Measurements from ENCODE around the gene NME9.

The NME9 gene

DNA sequence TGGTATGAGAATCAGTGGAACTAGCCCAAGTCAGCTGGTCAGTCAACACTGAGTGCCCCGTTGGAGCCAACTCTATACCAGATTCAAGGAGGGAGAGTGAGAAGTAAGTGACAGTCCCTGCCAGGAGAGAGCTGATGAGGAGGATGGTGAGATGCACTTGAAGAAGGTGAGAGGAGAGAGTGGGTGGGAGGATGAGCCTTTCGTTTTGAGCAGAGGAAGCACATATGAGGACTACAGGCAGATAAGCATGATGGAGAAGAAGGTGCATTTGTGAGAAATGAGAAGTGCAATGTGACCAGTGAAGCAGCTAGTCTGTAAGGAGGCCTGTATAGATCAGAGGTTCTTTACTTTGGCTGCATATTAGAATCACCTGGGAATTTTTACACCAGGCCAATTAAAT lies 40.4 kb downstream of the NME9 start:
- DNase-seq (ENCODE audit: low read depth) = no peak
- TF ChIP-seq, protein P1, sequence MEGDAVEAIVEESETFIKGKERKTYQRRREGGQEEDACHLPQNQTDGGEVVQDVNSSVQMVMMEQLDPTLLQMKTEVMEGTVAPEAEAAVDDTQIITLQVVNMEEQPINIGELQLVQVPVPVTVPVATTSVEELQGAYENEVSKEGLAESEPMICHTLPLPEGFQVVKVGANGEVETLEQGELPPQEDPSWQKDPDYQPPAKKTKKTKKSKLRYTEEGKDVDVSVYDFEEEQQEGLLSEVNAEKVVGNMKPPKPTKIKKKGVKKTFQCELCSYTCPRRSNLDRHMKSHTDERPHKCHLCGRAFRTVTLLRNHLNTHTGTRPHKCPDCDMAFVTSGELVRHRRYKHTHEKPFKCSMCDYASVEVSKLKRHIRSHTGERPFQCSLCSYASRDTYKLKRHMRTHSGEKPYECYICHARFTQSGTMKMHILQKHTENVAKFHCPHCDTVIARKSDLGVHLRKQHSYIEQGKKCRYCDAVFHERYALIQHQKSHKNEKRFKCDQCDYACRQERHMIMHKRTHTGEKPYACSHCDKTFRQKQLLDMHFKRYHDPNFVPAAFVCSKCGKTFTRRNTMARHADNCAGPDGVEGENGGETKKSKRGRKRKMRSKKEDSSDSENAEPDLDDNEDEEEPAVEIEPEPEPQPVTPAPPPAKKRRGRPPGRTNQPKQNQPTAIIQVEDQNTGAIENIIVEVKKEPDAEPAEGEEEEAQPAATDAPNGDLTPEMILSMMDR (IDR thresholded peaks at IDR 0.05; ENCODE audit: insufficient read depth, low read depth, low read length, missing control alignments) = no peak
- no peak overlapping the region for H3K4me3 ChIP-seq (ENCODE audit: low read length)

DNA sequence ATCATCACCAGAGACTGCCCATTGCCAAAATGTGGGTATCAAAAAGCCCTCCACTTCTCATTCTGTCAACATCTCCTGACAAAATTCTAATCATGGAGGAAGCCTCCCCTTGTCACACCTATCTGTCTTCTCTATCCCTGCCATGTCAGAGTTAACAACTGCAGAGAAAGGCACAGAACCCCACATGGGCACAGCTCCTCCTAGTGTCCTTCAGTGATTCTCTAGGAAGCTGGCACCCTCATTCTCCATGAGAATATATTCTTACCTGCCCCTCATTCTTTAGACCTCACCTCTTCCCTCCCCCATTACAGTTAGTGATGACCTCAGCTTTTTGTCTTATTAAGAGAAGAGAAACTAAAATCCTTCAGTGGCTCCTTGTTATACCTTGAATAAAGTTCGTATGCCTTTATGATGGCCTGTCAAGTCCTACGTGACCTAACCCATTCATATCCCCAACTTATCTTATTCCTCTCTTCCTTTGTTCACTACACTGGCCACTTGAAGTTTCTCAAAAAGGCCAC lies 44.6 kb downstream of the NME9 start:
- TF ChIP-seq, protein P1 (IDR thresholded peaks at IDR 0.05; ENCODE audit: insufficient read depth, low read depth, low read length, missing control alignments) = peak; percentile 21
- no peak overlapping the region for H3K4me3 ChIP-seq (ENCODE audit: low read length)
- peak; percentile 14 for DNase-seq (ENCODE audit: low read depth)

DNA sequence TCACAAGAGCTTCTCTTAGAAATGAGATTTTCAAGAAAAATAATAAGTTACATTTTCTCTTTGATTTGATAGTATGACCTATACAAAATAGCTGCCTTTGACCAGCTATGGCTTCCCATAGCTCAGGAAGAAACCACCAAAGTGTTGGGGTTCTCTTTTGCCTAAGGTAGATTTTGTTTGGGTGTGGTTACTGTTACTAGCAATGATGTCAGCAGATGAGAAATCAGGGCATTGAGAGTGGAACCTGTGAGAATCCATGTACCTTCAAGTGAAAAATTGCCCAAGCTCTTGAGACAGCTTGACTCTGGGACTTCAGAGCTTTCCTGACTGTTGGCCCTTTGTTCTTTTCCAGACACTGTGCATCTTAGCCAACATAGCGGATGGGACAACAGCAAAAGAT lies 45.6 kb downstream of the NME9 start:
- H3K4me3 ChIP-seq (ENCODE audit: low read length) = no peak overlapping the region
- TF ChIP-seq, protein P1 (IDR thresholded peaks at IDR 0.05; ENCODE audit: insufficient read depth, low read depth, low read length, missing control alignments) = no peak
- peak; percentile 83 for DNase-seq (ENCODE audit: low read depth)

DNA sequence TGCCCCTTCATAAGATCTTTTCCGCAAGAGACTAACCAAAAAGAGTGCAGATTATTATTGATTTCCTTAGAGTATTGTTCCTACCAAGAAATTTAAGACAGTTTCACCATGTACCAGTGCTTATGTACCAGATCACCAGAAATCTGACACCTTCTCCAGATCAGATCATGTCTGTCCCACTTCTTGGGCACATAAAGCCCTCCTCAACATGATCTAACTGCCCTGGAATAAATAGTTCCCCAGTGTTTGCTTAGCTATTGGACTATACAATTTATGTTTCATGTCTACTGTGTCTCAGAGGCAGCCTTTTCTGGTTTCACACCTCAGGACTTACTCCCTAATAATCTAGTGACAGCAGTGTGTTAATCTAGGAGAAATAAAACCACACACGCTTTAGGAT lies 46.8 kb downstream of the NME9 start:
- no peak for DNase-seq (ENCODE audit: low read depth)
- TF ChIP-seq, protein P1 (IDR thresholded peaks at IDR 0.05; ENCODE audit: insufficient read depth, low read depth, low read length, missing control alignments) = no peak
- H3K4me3 ChIP-seq (ENCODE audit: low read length) = no peak overlapping the region

DNA sequence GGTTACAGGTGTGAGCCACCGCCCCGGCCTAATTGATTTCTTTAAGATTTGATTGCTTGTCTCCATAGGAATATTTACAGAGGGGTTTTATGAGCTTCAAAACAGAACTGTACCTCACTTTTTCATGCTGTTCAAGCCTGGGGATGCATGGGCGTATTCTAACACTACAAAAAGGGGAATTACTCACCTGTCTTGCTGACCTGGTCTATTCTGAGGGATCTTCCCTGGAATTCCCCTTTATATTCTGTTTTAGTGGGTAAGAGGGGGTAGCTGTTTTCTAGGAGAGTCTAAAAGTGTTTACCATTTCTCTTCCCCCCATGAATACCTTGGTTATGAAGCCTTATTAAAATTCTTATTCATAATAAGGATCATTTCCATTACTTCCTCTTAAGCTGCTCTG lies 48.1 kb downstream of the NME9 start:
- peak; percentile 32 for DNase-seq (ENCODE audit: low read depth)
- no peak overlapping the region for H3K4me3 ChIP-seq (ENCODE audit: low read length)
- TF ChIP-seq, protein P1 (IDR thresholded peaks at IDR 0.05; ENCODE audit: insufficient read depth, low read depth, low read length, missing control alignments) = no peak

DNA sequence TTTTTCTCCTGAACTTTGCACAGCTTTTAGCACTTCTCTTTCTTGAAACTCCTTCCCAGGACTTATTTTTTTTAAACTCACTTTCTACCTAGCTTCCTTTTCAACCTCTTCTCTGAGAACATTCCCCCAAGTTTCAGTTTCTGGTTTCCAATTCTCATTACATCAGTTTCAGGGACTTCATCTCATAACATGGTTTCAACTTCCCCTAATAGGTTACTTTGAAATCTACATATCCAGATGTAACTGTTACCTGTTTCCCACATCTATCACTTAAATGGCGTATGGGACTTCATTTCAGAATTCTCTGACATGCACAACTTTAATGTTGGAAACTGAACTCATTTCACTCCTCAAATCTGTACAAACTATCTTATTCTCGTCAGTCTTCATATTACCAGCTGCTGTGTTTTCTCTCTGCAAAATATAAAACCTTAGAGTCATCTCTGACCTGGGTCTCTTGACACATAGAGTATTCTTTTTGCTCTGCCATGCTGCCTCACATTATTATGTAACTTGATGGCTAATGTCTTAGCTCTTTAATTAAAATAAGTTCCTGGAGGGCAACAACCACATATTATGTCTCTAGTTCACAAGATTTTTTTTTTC lies 58.4 kb downstream of the NME9 start:
- TF ChIP-seq, protein P1 (IDR thresholded peaks at IDR 0.05; ENCODE audit: insufficient read depth, low read depth, low read length, missing control alignments) = no peak

DNA sequence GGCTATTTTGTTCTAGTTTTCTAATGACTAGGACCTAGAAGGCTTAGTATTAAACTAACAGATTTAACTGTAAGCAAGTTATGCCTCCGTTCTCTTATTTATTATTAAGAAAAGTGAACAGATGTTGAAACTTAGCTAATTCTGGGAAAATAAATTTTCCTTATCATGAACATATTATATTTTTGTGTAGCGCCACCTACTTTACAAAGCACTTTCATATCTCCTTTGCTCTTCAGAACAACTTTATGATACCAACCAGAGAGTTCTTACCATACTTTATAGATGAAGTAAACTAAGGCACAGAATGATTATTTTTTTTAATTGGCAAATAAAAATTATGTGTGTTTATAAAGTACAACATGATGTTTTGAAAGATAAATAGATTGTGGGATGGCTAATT lies 59.4 kb downstream of the NME9 start:
- TF ChIP-seq, protein P1 (IDR thresholded peaks at IDR 0.05; ENCODE audit: insufficient read depth, low read depth, low read length, missing control alignments) = no peak
- no peak for DNase-seq (ENCODE audit: low read depth)
- no peak overlapping the region for H3K4me3 ChIP-seq (ENCODE audit: low read length)

More for the DNA sequence above, 58.4 kb downstream of the NME9 start:
- DNase-seq (ENCODE audit: low read depth) = no peak
- H3K4me3 ChIP-seq (ENCODE audit: low read length) = no peak overlapping the region

Data from epithelial cell of esophagus (primary cell).